GM12878 (cell line): Measurements from ENCODE around the gene TTLL11. TPM values are rescaled to one million over a fixed set of nuclear protein-coding genes. Genes with fewer than 3 reads are reported as not detected.

Source experiments
- ATAC-seq: fragments of 200-7000 bp; cut with Tn5 transposase; 3 replicates; pipeline ENCODE4 v1.9.1; 2020; ENCODE audit warnings: mild to moderate bottlenecking, moderate library complexity
- BruUV-seq: library from RNA; stranded (reverse); fragments of 400-500 nt; replicated peaks from 2 replicates; lab custom pipeline; 2021; lab: Mats Ljungman, UMichigan
- CTCF ChIA-PET: fragments of 300-600 bp; sonication (Branson Sonifier 250); formaldehyde crosslinking; extraction: SDS; loops from one replicate; lab custom pipeline; 2021; ENCODE audit warnings: inconsistent platforms; lab: Yijun Ruan, JAX
- POLR2A ChIA-PET: fragments of 350-600 bp; formaldehyde crosslinking; extraction: SDS; loops from one replicate; lab custom pipeline; 2021; ENCODE audit warnings: inconsistent platforms; lab: Charles Lee
- RAD21 ChIA-PET: fragments of 300-600 bp; sonication (Branson Sonifier 250); formaldehyde crosslinking; loops from one replicate; lab custom pipeline; 2023; ENCODE audit warnings: antibody characterized with exemption; ENCODE audit not compliant: unreplicated experiment; lab: Charles Lee
- SMC1A ChIA-PET: fragments of 300-600 bp; sonication (Branson Sonifier 250); formaldehyde crosslinking; loops from one replicate; lab custom pipeline; 2023; ENCODE audit not compliant: unreplicated experiment, uncharacterized antibody; lab: Charles Lee
- DNase-seq: peaks from one replicate; pipeline ENCODE4 v3.0.0-alpha.2; 2011; ENCODE audit warnings: low read depth, low spot score
- FAIRE-seq: peaks from 3 replicates; lab custom pipeline; 2011; peaks lifted over from hg19 to GRCh38; lab: Jason Lieb, UNC
- H2AFZ ChIP-seq: 2 replicates; pipeline ENCODE4 v1.6.0; 2011; ENCODE audit warnings: low read depth, low read length, control low read depth; ENCODE audit not compliant: control insufficient read depth
- H3K27ac ChIP-seq: 2 replicates; pipeline ENCODE4 v1.5.1; 2011; ENCODE audit warnings: control low read depth; ENCODE audit not compliant: control insufficient read depth, insufficient read depth
- H3K27me3 ChIP-seq, 2 experiments: replicated peaks in 1 of 2; 2 replicates each; pipeline versions ENCODE4 v1.6.0 to v1.6.1; 2011; ENCODE audit warnings: low read length in 1 of 2; ENCODE audit not compliant: control insufficient read depth in 2 of 2, insufficient read depth in 2 of 2
- H3K36me3 ChIP-seq, 2 experiments: 2 replicates each; pipeline ENCODE4 v1.5.1; 2011; ENCODE audit warnings: low read length in 1 of 2; ENCODE audit not compliant: control insufficient read depth in 2 of 2, insufficient read depth in 2 of 2
- H3K4me1 ChIP-seq: 2 replicates; pipeline ENCODE4 v1.6.1; 2011; ENCODE audit warnings: mild to moderate bottlenecking, low read length, moderate library complexity, mixed read lengths; ENCODE audit not compliant: control insufficient read depth, insufficient read depth
- H3K4me2 ChIP-seq: 2 replicates; pipeline ENCODE4 v1.6.0; 2011; ENCODE audit warnings: control low read depth; ENCODE audit not compliant: control insufficient read depth, insufficient read depth
- H3K4me3 ChIP-seq: fragments of 200-600 bp; sonication (generic); 2 replicates; pipeline ENCODE4 v1.5.1; 2016
- H3K79me2 ChIP-seq: 2 replicates; pipeline ENCODE4 v1.6.0; 2011; ENCODE audit warnings: low read length; ENCODE audit not compliant: control insufficient read depth, insufficient read depth
- H3K9ac ChIP-seq: 2 replicates; pipeline ENCODE4 v1.8.0; 2011; ENCODE audit warnings: low read length, control low read depth, mixed read lengths; ENCODE audit not compliant: control insufficient read depth, insufficient read depth
- H3K9me3 ChIP-seq: replicated peaks from 3 replicates; pipeline ENCODE4 v1.5.1; 2011; ENCODE audit warnings: mild to moderate bottlenecking, low read length; ENCODE audit not compliant: control insufficient read depth, insufficient read depth
- H4K20me1 ChIP-seq: 2 replicates; pipeline ENCODE4 v1.6.0; 2011; ENCODE audit not compliant: control insufficient read depth, insufficient read depth
- ETV6 ChIP-seq, 2 experiments: fragments of 450-650 bp in 1 of 2; IDR thresholded peaks in 1 of 2; conservative IDR thresholded peaks in 1 of 2; 2 replicates each; pipeline ENCODE4 v1.6.1; 2014; ENCODE audit warnings: antibody characterized with exemption in 1 of 2, borderline replicate concordance in 1 of 2, low read depth in 1 of 2, mild to moderate bottlenecking in 1 of 2, moderate library complexity in 1 of 2
- RAD51 ChIP-seq: fragments of 450-650 bp; IDR thresholded peaks from 2 replicates; pipeline ENCODE4 v1.6.1; 2016; ENCODE audit warnings: moderate library complexity, mild to moderate bottlenecking, inconsistent platforms
- RFX5 ChIP-seq: IDR thresholded peaks from 2 replicates; pipeline ENCODE4 v1.6.1; 2011; ENCODE audit warnings: low read depth, low read length, improper control_type of control experiment
- STAT1 ChIP-seq: fragments of 450-650 bp; conservative IDR thresholded peaks from 2 replicates; pipeline ENCODE4 v1.6.1; 2014; ENCODE audit warnings: antibody characterized with exemption, mild to moderate bottlenecking
- STAT3 ChIP-seq: IDR thresholded peaks from 2 replicates; pipeline ENCODE4 v1.6.1; 2011; ENCODE audit warnings: low read depth, low read length, improper control_type of control experiment
- SUPT20H ChIP-seq: IDR thresholded peaks from 2 replicates; pipeline ENCODE4 v1.6.1; 2011; ENCODE audit warnings: low read depth, mild to moderate bottlenecking, low read length, moderate library complexity, borderline replicate concordance; ENCODE audit not compliant: control insufficient read depth
- ZBTB40 ChIP-seq: fragments of 450-650 bp; IDR thresholded peaks from 2 replicates; pipeline ENCODE4 v1.6.1; 2016; ENCODE audit warnings: mild to moderate bottlenecking, moderate library complexity, borderline replicate concordance
- WGBS: methylation state at CpG from one replicate; pipeline ENCODE4 v1.1.6; 2016; ENCODE audit warnings: low lambda C conversion rate; ENCODE audit not compliant: insufficient replicate concordance, insufficient coverage; ENCODE audit errors: missing lambda C conversion rate; 5-methylcytosine and 5-hydroxymethylcytosine counted together
- in situ Hi-C: fragments of 300-500 bp; cut with MboI; formaldehyde crosslinking; loops from 9 replicates; pipeline ENCODE4 v1.14.3; 2018; ENCODE audit warnings: mixed read lengths
- intact Hi-C: fragments of 100-400 bp; cut with micrococcal nuclease; formaldehyde crosslinking; loops from one replicate; pipeline ENCODE4 v1.14.2; 2022; ENCODE audit not compliant: unreplicated experiment
- polyA plus RNA-seq, 11 experiments: library from polyadenylated mRNA; depleted of rRNA in 4 of 11; unstranded in 6 of 11; stranded (reverse) in 5 of 11; fragments of >200 nt; fragmentation: Nextera tagmentation in 4 of 11; fragmentation: Illumina TruSeq in 1 of 11; extraction: Ambion mirVana in 4 of 11; extraction: Trizol in 1 of 11; gene quantifications; 1 replicate in 1 of 11; 2 replicates in 10 of 11; pipeline versions ENCODE4 v1.2.1 to v1.2.3, GENCODE V29; 2011 to 2016; ENCODE audit warnings: inconsistent platforms in 2 of 11, missing spikeins in 2 of 11, low read depth in 1 of 11
- total RNA-seq, 4 experiments: library from RNA; depleted of rRNA in 3 of 4; stranded (reverse); fragments of >200 nt in 3 of 4; fragmentation: Illumina TruSeq in 1 of 4; extraction: Trizol in 1 of 4; gene quantifications; 2 replicates each; pipeline versions ENCODE4 v1.2.1 to v1.2.3, GENCODE V29; 2013 to 2021

The TTLL11 gene
- total and polyA plus RNA-seq, 10 of the 15 experiments (the other 5 are each of a cell fraction or from before 2014, with no cell fraction given): 1.2 to 3.7 (median 2.9) TPM

DNA sequence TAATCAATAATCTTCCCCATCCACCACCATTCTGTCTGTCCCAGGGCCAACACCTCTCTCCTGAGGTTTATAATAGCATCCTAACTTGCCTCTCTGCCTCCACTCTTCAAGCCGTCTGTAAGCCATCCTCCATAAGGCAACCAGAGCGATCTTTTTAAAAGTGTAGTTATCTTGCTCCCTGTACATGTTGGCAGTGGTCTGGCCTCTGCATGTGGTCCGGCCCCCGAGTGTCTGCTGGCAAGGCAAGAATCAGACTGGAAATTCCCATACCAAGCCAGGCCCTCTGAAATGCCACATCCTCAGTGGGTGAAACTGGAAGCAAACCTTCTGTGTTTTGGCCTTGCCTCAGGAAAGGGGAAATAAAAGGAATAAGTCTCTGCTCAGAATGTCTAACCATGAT, 17.0 kb downstream of the TTLL11 start:
- Histone ChIP-seq H3K9me3 (peaks cover 1% of the 10 kb centered on the region; the same call in 2 of the 3 replicates), H3K4me1 (no peaks in the 10 kb centered on the region), H4K20me1 (no peaks in the 10 kb centered on the region), H3K79me2 (no peaks in the 10 kb centered on the region), H3K9ac (no peak overlapping the region), H3K4me3 (no peak overlapping the region), H3K36me3 (no peaks in the 10 kb centered on the region), H3K27ac (no peak overlapping the region), H2AFZ (no peak overlapping the region), H3K27me3 (no peaks in the 10 kb centered on the region)
- CTCF ChIA-PET: no interaction called here
- in situ Hi-C loops (no loop called here), intact Hi-C loops (no loop called here)
- no peak for DNase-seq
- TF ChIP-seq SUPT20H: no peak
- no peak for TF ChIP-seq ZBTB40
- no peak for TF ChIP-seq RAD51
- no peak for TF ChIP-seq ETV6 (conservative IDR thresholded peaks at IDR 0.05 in 1 of 2, IDR thresholded peaks at IDR 0.05 in 1 of 2; ENCODE audit: borderline replicate concordance in 1 of 2, low read depth in 1 of 2)
- TF ChIP-seq RFX5: no peak
- no peak for TF ChIP-seq STAT3
- no peak for TF ChIP-seq STAT1
- TF ChIP-seq, all 136 proteins: peak for 0
- RAD21 ChIA-PET: no interaction called here
- no peak overlapping the region for H3K4me2 ChIP-seq
- POLR2A ChIA-PET: no interaction called here
- WGBS: 78% methylated on average over 4 of the region's 4 CpGs
- ATAC-seq (no peak), FAIRE-seq (no peak)
- SMC1A ChIA-PET: no interaction called here
- BruUV-seq: no TSS peak
